ENCODE measurements around the gene ZBTB47. TPM values are rescaled to one million over a fixed set of nuclear protein-coding genes. Genes with fewer than 3 reads are reported as not detected.

The ZBTB47 gene
- total RNA-seq, 1 experiment from 2014 or later, result 9.5 TPM

- Histone ChIP-seq H2AFZ (ENCODE audit: low read length) (no peak overlapping the region), H3K27ac (ENCODE audit: low read length) (no peak overlapping the region), H3K9me3 (ENCODE audit: low read length) (peaks cover 3% of the 10 kb centered on the region; the same call in 1 of the 2 replicates), H3K9me2 (replicated peaks; ENCODE audit: low read length) (no peaks in the 10 kb centered on the region), H3K79me2 (ENCODE audit: low read length) (no peaks in the 10 kb centered on the region), H3K9ac (ENCODE audit: low read length) (no peak overlapping the region), H3K4me2 (ENCODE audit: low read length) (no peak overlapping the region), H3K27me3 (ENCODE audit: low read length) (no peaks in the 10 kb centered on the region), H3K4me3 (ENCODE audit: low read length) (no peak overlapping the region), H4K20me1 (ENCODE audit: low read length) (no peaks in the 10 kb centered on the region), H3K36me3 (ENCODE audit: low read depth, low read length) (no peaks in the 10 kb centered on the region), H3F3A (ENCODE audit: low read length, unreplicated experiment) (no peaks in the 10 kb centered on the region), H3K4me1 (ENCODE audit: insufficient read depth, low read length) (peaks cover 3% of the 10 kb centered on the region)
- ChIA-PET CTCF (no interaction called here), POLR2A (ENCODE audit: unreplicated experiment) (no interaction called here)
- no peak for TF ChIP-seq EZH2phosphoT487 (IDR thresholded peaks at IDR 0.05; ENCODE audit: borderline replicate concordance, low read length)
- no peak for TF ChIP-seq EZH2 (IDR thresholded peaks at IDR 0.05; ENCODE audit: low read length, unreplicated experiment)
- no peak for TF ChIP-seq CTCF (conservative IDR thresholded peaks at IDR 0.05; ENCODE audit: low read depth, low read length)
- no peak for DNase-seq
- BruUV-seq (replicated peaks), result no TSS peak
- no peak for ATAC-seq
- intact Hi-C loops (cut with micrococcal nuclease), result no loop called here
Measured at GRCh38 chr3:42678447-42678846, 24.9 kb downstream of the ZBTB47 start.

- POLR2A ChIA-PET (ENCODE audit: unreplicated experiment), result no interaction called here
- BruUV-seq (replicated peaks), result no TSS peak
- no peak overlapping the region for H3K27ac ChIP-seq (ENCODE audit: low read length)
- CTCF ChIA-PET, result no interaction called here
- H4K20me1 ChIP-seq (ENCODE audit: low read length), result no peaks in the 10 kb centered on the region
- H3K4me2 ChIP-seq (ENCODE audit: low read length), result no peak overlapping the region
- H3K27me3 ChIP-seq (ENCODE audit: low read length), result no peaks in the 10 kb centered on the region
- ATAC-seq, result no peak
- DNase-seq, result no peak
- no peaks in the 10 kb centered on the region for H3K9me2 ChIP-seq (replicated peaks; ENCODE audit: low read length)
- H3K4me3 ChIP-seq (ENCODE audit: low read length), result no peak overlapping the region
- no peak overlapping the region for H3K9ac ChIP-seq (ENCODE audit: low read length)
- no peaks in the 10 kb centered on the region for H3K36me3 ChIP-seq (ENCODE audit: low read depth, low read length)
- no peak overlapping the region for H2AFZ ChIP-seq (ENCODE audit: low read length)
- intact Hi-C loops (cut with micrococcal nuclease), result no loop called here
- no peaks in the 10 kb centered on the region for H3F3A ChIP-seq (ENCODE audit: low read length, unreplicated experiment)
- no peak for TF ChIP-seq EZH2 (IDR thresholded peaks at IDR 0.05; ENCODE audit: low read length, unreplicated experiment)
- no peak for TF ChIP-seq CTCF (conservative IDR thresholded peaks at IDR 0.05; ENCODE audit: low read depth, low read length)
- no peak for TF ChIP-seq EZH2phosphoT487 (IDR thresholded peaks at IDR 0.05; ENCODE audit: borderline replicate concordance, low read length)
- H3K9me3 ChIP-seq (ENCODE audit: low read length), result peaks cover 3% of the 10 kb centered on the region; the same call in 1 of the 2 replicates
- H3K79me2 ChIP-seq (ENCODE audit: low read length), result no peaks in the 10 kb centered on the region
- peaks cover 15% of the 10 kb centered on the region for H3K4me1 ChIP-seq (ENCODE audit: insufficient read depth, low read length)
Measured at GRCh38 chr3:42680271-42680670, 26.8 kb downstream of the ZBTB47 start.

GRCh38 chr3:42680806-42681205 is 27.3 kb downstream of the ZBTB47 start:
- Histone ChIP-seq H3K4me2 (ENCODE audit: low read length) (no peak overlapping the region), H3K9me2 (replicated peaks; ENCODE audit: low read length) (no peaks in the 10 kb centered on the region), H3K79me2 (ENCODE audit: low read length) (no peaks in the 10 kb centered on the region), H2AFZ (ENCODE audit: low read length) (no peak overlapping the region), H4K20me1 (ENCODE audit: low read length) (no peaks in the 10 kb centered on the region), H3K27ac (ENCODE audit: low read length) (no peak overlapping the region), H3K27me3 (ENCODE audit: low read length) (no peaks in the 10 kb centered on the region), H3F3A (ENCODE audit: low read length, unreplicated experiment) (no peaks in the 10 kb centered on the region), H3K4me1 (ENCODE audit: insufficient read depth, low read length) (peaks cover 15% of the 10 kb centered on the region), H3K9ac (ENCODE audit: low read length) (no peak overlapping the region), H3K36me3 (ENCODE audit: low read depth, low read length) (no peaks in the 10 kb centered on the region), H3K9me3 (ENCODE audit: low read length) (peaks cover 2% of the 10 kb centered on the region; the same call in 1 of the 2 replicates), H3K4me3 (ENCODE audit: low read length) (no peak overlapping the region)
- BruUV-seq (replicated peaks), result no TSS peak
- DNase-seq, result no peak
- intact Hi-C loops (cut with micrococcal nuclease), result no loop called here
- ChIA-PET POLR2A (ENCODE audit: unreplicated experiment) (no interaction called here), CTCF (no interaction called here)
- no peak for TF ChIP-seq EZH2 (IDR thresholded peaks at IDR 0.05; ENCODE audit: low read length, unreplicated experiment)
- no peak for TF ChIP-seq EZH2phosphoT487 (IDR thresholded peaks at IDR 0.05; ENCODE audit: borderline replicate concordance, low read length)
- TF ChIP-seq CTCF (conservative IDR thresholded peaks at IDR 0.05; ENCODE audit: low read depth, low read length), result no peak
- no peak for ATAC-seq

All from PC-3 (cell line).